T-cell (primary cell): ENCODE measurements around the gene FAM89B. TPM values are rescaled to one million over a fixed set of nuclear protein-coding genes. Genes with fewer than 3 reads are reported as not detected.

Experiments
- ATAC-seq, 4 experiments: fragments of 200-7000 bp in 3 of 4; fragments of 150-1000 bp in 1 of 4; cut with Tn5 transposase; replicated peaks in 1 of 4; 1 replicate in 3 of 4; 2 replicates in 1 of 4; pipeline ENCODE4 v1.10.0; 2021; ENCODE audit warnings: moderate library complexity in 3 of 4, mild to moderate bottlenecking in 2 of 4, moderate number of reproducible peaks in 1 of 4
- CTCF ChIA-PET, 2 donors: fragments of 300-600 bp; sonication (Branson Sonifier 250); formaldehyde crosslinking; loops; one replicate each; lab custom pipeline; 2022; ENCODE audit warnings: antibody characterized with exemption in 2 of 2; lab: Charles Lee
- POLR2A ChIA-PET, 2 donors: fragments of 300-600 bp; sonication (Branson Sonifier 250); formaldehyde crosslinking; loops; one replicate each; lab custom pipeline; 2022; ENCODE audit warnings: antibody characterized with exemption in 2 of 2; lab: Charles Lee
- DNase-seq, 35 experiments: peaks; one replicate each; pipeline versions ENCODE4 v3.0.0 to v3.0.0-alpha.2; 2013 to 2023
- H3K27ac ChIP-seq: one replicate; pipeline ENCODE4 v1.5.1; 2013; ENCODE audit warnings: low read length
- H3K27me3 ChIP-seq, 2 experiments: replicated peaks in 1 of 2; 1 replicate in 1 of 2; 2 replicates in 1 of 2; pipeline versions ENCODE4 v1.6.1 to v1.7.0; 2013; ENCODE audit warnings: low read length in 1 of 2, mixed read lengths in 1 of 2; ENCODE audit not compliant: control insufficient read depth in 2 of 2, insufficient read depth in 2 of 2; ENCODE audit errors: extremely low read depth in 1 of 2
- H3K36me3 ChIP-seq, 2 donors: 1 replicate in 1 of 2; 2 replicates in 1 of 2; pipeline versions ENCODE4 v1.6.1 to v1.7.0; 2013; ENCODE audit warnings: low read length in 1 of 2; ENCODE audit not compliant: control insufficient read depth in 2 of 2, insufficient read depth in 1 of 2; ENCODE audit errors: extremely low read depth in 1 of 2
- H3K4me1 ChIP-seq, 2 experiments: 1 replicate in 1 of 2; 2 replicates in 1 of 2; pipeline versions ENCODE4 v1.6.1 to v1.7.0; 2013; ENCODE audit warnings: low read length in 2 of 2, mixed read lengths in 1 of 2; ENCODE audit not compliant: insufficient read depth in 2 of 2, control insufficient read depth in 1 of 2; ENCODE audit errors: extremely low read depth in 1 of 2
- H3K4me3 ChIP-seq, 2 donors: 1 replicate in 1 of 2; 2 replicates in 1 of 2; pipeline versions ENCODE4 v1.5.1 to v1.7.0; 2013; ENCODE audit warnings: mild to moderate bottlenecking in 2 of 2, low read length in 1 of 2, moderate library complexity in 1 of 2; ENCODE audit not compliant: control insufficient read depth in 1 of 2; ENCODE audit errors: extremely low read depth in 1 of 2
- H3K9me3 ChIP-seq: 2 replicates; pipeline ENCODE4 v1.7.0; 2013
- H3K27ac Mint-ChIP-seq, 2 donors: one replicate each; pipeline ENCODE4 v1.8.0; 2020 to 2021; ENCODE audit warnings: mild to moderate bottlenecking in 2 of 2, mixed read lengths in 2 of 2
- H3K27me3 Mint-ChIP-seq, 2 donors: one replicate each; pipeline ENCODE4 v1.8.0; 2021 to 2022; ENCODE audit warnings: mixed read lengths in 2 of 2
- H3K36me3 Mint-ChIP-seq: one replicate; pipeline ENCODE4 v1.8.0; 2021; ENCODE audit warnings: mixed read lengths
- H3K4me1 Mint-ChIP-seq, 3 donors: one replicate each; pipeline ENCODE4 v1.8.0; 2020 to 2022; ENCODE audit warnings: mixed read lengths in 3 of 3, mild to moderate bottlenecking in 1 of 3
- H3K4me3 Mint-ChIP-seq, 3 donors: one replicate each; pipeline ENCODE4 v1.8.0; 2020 to 2022; ENCODE audit warnings: mild to moderate bottlenecking in 3 of 3, mixed read lengths in 3 of 3, moderate library complexity in 3 of 3
- H3K9me3 Mint-ChIP-seq, 3 donors: one replicate each; pipeline ENCODE4 v1.8.0; 2020 to 2022; ENCODE audit warnings: mixed read lengths in 3 of 3
- WGBS: methylation state at CpG from one replicate; pipeline ENCODE4 v1.1.5; 2013; ENCODE audit warnings: missing lambda C conversion rate; ENCODE audit not compliant: insufficient coverage; 5-methylcytosine and 5-hydroxymethylcytosine counted together
- total RNA-seq, 35 experiments: library from RNA in 6 of 35; stranded (reverse) in 6 of 35; fragments of 120-200 nt in 1 of 35; gene quantifications; one replicate each; pipeline versions ENCODE4 v1.2.1 to v1.2.4 and lab custom pipeline; 2013 to 2026

FAM89B gene
- total RNA-seq, 5 donors from 2014 or later (not counting 1 experiment from before 2014, with no cell fraction given) = 36.3 to 72.9 (median 69.3) TPM

- ChIA-PET POLR2A (no interaction called here), CTCF (interaction anchor here (0.5 to 1.0 kb wide), 2 partner anchors 11 to 28 kb away, joined by 3 to 7 read pairs; partner anchors contain the start of gene ZNRD2 (in 1 of the 2))
- Histone ChIP-seq H3K9me3 (no peaks in the 10 kb centered on the region), H3K36me3 (no peaks in the 10 kb centered on the region), H3K27me3 (no peaks in the 10 kb centered on the region), H3K27ac (peak overlapping the region; percentile 89), H3K4me3 (peak overlapping the region; percentile 55 to 58), H3K4me1 (peaks cover 19 to 72% of the 10 kb centered on the region in 2 experiments)
- ATAC-seq (no peak), DNase-seq (no peak)
- Mint-ChIP-seq H3K36me3 (no peaks in the 10 kb centered on the region), H3K4me1 (peaks cover 60 to 67% (median 65%) of the 10 kb centered on the region in 3 donors), H3K27ac (peak overlapping the region; percentile 83 to 86), H3K9me3 (no peaks in the 10 kb centered on the region), H3K4me3 (peak overlapping the region; percentile 62 to 91 (median 64)), H3K27me3 (no peaks in the 10 kb centered on the region)
- 85% methylated on average over 7 of the region's 19 CpGs for WGBS
Measured at GRCh38 chr11:65558930-65559509, 13.3 kb upstream of the FAM89B start.

- 83% methylated on average over 2 of the region's 5 CpGs for WGBS
Measured at GRCh38 chr11:65559535-65559934, 12.8 kb upstream of the FAM89B start.

GRCh38 chr11:65559951-65560537 is 12.3 kb upstream of the FAM89B start:
- H3K4me3 Mint-ChIP-seq = peak overlapping the region in 2 of 3 donors; percentile 39 to 91
- ATAC-seq (no peak), DNase-seq (no peak)
- H3K9me3 Mint-ChIP-seq = no peaks in the 10 kb centered on the region
- no peaks in the 10 kb centered on the region for H3K27me3 ChIP-seq
- no peaks in the 10 kb centered on the region for H3K27me3 Mint-ChIP-seq
- peaks cover 56 to 61% (median 59%) of the 10 kb centered on the region in 3 donors for H3K4me1 Mint-ChIP-seq
- H3K27ac Mint-ChIP-seq = peak overlapping the region; percentile 81 to 86
- no peaks in the 10 kb centered on the region for H3K9me3 ChIP-seq
- CTCF ChIA-PET = interaction anchor here in 1 of 2 donors (1.0 kb wide), 1 partner anchor 10 kb away, joined by 3 read pairs; the partner anchor contains the start of gene ZNRD2
- H3K36me3 ChIP-seq = no peaks in the 10 kb centered on the region
- POLR2A ChIA-PET = no interaction called here
- no peaks in the 10 kb centered on the region for H3K36me3 Mint-ChIP-seq
- H3K27ac ChIP-seq = no peak overlapping the region
- peaks cover 15 to 71% of the 10 kb centered on the region in 2 experiments for H3K4me1 ChIP-seq
- 81% methylated on average over 5 of the region's 5 CpGs for WGBS
- H3K4me3 ChIP-seq = no peak overlapping the region

More at GRCh38 chr11:65559535-65559934, 12.8 kb upstream of the FAM89B start:
- H3K9me3 ChIP-seq = no peaks in the 10 kb centered on the region
- peak overlapping the region; percentile 89 for H3K27ac ChIP-seq
- Mint-ChIP-seq H3K36me3 (no peaks in the 10 kb centered on the region), H3K27me3 (no peaks in the 10 kb centered on the region), H3K4me1 (peaks cover 56 to 63% (median 61%) of the 10 kb centered on the region in 3 donors), H3K9me3 (no peaks in the 10 kb centered on the region), H3K27ac (peak overlapping the region; percentile 76 to 86), H3K4me3 (peak overlapping the region; percentile 56 to 91 (median 64))
- H3K27me3 ChIP-seq = no peaks in the 10 kb centered on the region
- no peak for DNase-seq
- no peak for ATAC-seq
- no peaks in the 10 kb centered on the region for H3K36me3 ChIP-seq
- peaks cover 14 to 71% of the 10 kb centered on the region in 2 experiments for H3K4me1 ChIP-seq
- CTCF ChIA-PET = interaction anchor here (0.5 to 1.0 kb wide), 2 partner anchors 11 to 27 kb away, joined by 3 to 7 read pairs; partner anchors contain the start of gene ZNRD2 (in 1 of the 2)
- H3K4me3 ChIP-seq = no peak overlapping the region
- POLR2A ChIA-PET = no interaction called here

GRCh38 chr11:65560555-65561418 is 11.6 kb upstream of the FAM89B start:
- ATAC-seq (no peak), DNase-seq (no peak)
- Histone ChIP-seq H3K27ac (no peak overlapping the region), H3K4me1 (peaks cover 18 to 71% of the 10 kb centered on the region in 2 experiments), H3K27me3 (no peaks in the 10 kb centered on the region), H3K9me3 (no peaks in the 10 kb centered on the region), H3K36me3 (no peaks in the 10 kb centered on the region), H3K4me3 (no peak overlapping the region)
- Mint-ChIP-seq H3K9me3 (no peaks in the 10 kb centered on the region), H3K27ac (peak overlapping the region; percentile 81 to 86), H3K4me3 (peak overlapping the region in 2 of 3 donors; percentile 8 to 39), H3K27me3 (no peaks in the 10 kb centered on the region), H3K36me3 (no peaks in the 10 kb centered on the region), H3K4me1 (peaks cover 56 to 61% (median 59%) of the 10 kb centered on the region in 3 donors)
- 68% methylated on average over 12 of the region's 15 CpGs for WGBS
- ChIA-PET CTCF (no interaction called here), POLR2A (interaction anchor here in 1 of 2 donors (0.6 kb wide), 1 partner anchor 12 kb away, joined by 3 read pairs; the partner anchor contains the start of gene FAM89B)

GRCh38 chr11:65562020-65562419 is 10.3 kb upstream of the FAM89B start:
- ATAC-seq = no peak
- peak overlapping the region; percentile 36 to 76 for H3K27ac Mint-ChIP-seq

More at GRCh38 chr11:65562020-65562419, 10.3 kb upstream of the FAM89B start:
- peaks cover 0 to 4% of the 10 kb centered on the region in 2 donors for H3K36me3 ChIP-seq
- DNase-seq = no peak
- no peaks in the 10 kb centered on the region for H3K9me3 ChIP-seq
- H3K9me3 Mint-ChIP-seq = no peaks in the 10 kb centered on the region
- peak overlapping the region in 1 of 3 donors; percentile 20 for H3K4me3 Mint-ChIP-seq
- H3K36me3 Mint-ChIP-seq = no peaks in the 10 kb centered on the region
- peaks cover 23 to 71% of the 10 kb centered on the region in 2 experiments for H3K4me1 ChIP-seq
- ChIA-PET POLR2A (interaction anchor here in 1 of 2 donors (0.7 kb wide), 1 partner anchor 364 kb away, joined by 6 read pairs; no protein-coding TSS in a partner anchor), CTCF (interaction anchor here (0.6 to 0.7 kb wide), 2 partner anchors 18 to 20 kb away, joined by 4 to 6 read pairs; no protein-coding TSS in a partner anchor)
- WGBS = 85% methylated on average over 5 of the region's 7 CpGs
- no peaks in the 10 kb centered on the region for H3K27me3 Mint-ChIP-seq
- peaks cover 56 to 62% (median 59%) of the 10 kb centered on the region in 3 donors for H3K4me1 Mint-ChIP-seq
- no peak overlapping the region for H3K27ac ChIP-seq
- no peak overlapping the region for H3K4me3 ChIP-seq
- H3K27me3 ChIP-seq = no peaks in the 10 kb centered on the region
